ENCODE data around the gene BANP.
"Not testable (repeated sequence)": the region's sequence is repeated elsewhere in the genome, so short reads cannot be mapped to it uniquely, and the experiment has no call there.

Gene BANP

GRCh38 chr16:87985493-87985892 lies 34.3 kb downstream of the BANP start:
- not testable (repeated sequence) for H2BK120ac ChIP-seq (ENCODE audit: low read depth, low read length); H3K27me3 ChIP-seq (ENCODE audit: control insufficient read depth in 3 of 3, insufficient read depth in 3 of 3, low read depth in 1 of 3, low read length in 3 of 3); H2BK12ac ChIP-seq (ENCODE audit: low read length); H4K8ac ChIP-seq (ENCODE audit: low read depth, low read length); H3K79me1 ChIP-seq (ENCODE audit: low read depth, low read length); H2AK5ac ChIP-seq (ENCODE audit: low read depth, low read length); H3K27ac ChIP-seq (replicated peaks; ENCODE audit: low read length); H3K23ac ChIP-seq (ENCODE audit: low read depth, low read length, poor library complexity); H3K18ac ChIP-seq (ENCODE audit: low read length); H3K4ac ChIP-seq (ENCODE audit: low read length); H2BK5ac ChIP-seq (ENCODE audit: low read length); H3K4me1 ChIP-seq (ENCODE audit: control insufficient read depth in 2 of 2, insufficient read depth in 1 of 2, low read depth in 1 of 2, low read length in 2 of 2); H2BK15ac ChIP-seq (ENCODE audit: low read length); H3K4me2 ChIP-seq (ENCODE audit: insufficient read depth, low read length, poor library complexity, severe bottlenecking); H3K9me3 ChIP-seq (replicated peaks in 1 of 2; ENCODE audit: control insufficient read depth in 2 of 2, insufficient read depth in 1 of 2, low read depth in 1 of 2, low read length in 2 of 2); H4K91ac ChIP-seq (ENCODE audit: low read depth, low read length, poor library complexity); H3K4me3 ChIP-seq (ENCODE audit: low read length in 2 of 2); H3K9ac ChIP-seq (ENCODE audit: low read depth, low read length, poor library complexity); H2AFZ ChIP-seq (ENCODE audit: low read length); DNase-seq (ENCODE audit: low spot score); H3K14ac ChIP-seq (ENCODE audit: low read length)
- H3K36me3 ChIP-seq (replicated peaks in 1 of 2; ENCODE audit: control insufficient read depth in 2 of 2, insufficient read depth in 2 of 2, low read length in 2 of 2), result peaks cover 5 to 15% of the 10 kb centered on the region in 2 donors
- no CpG with 5 or more reads among the region's 5 CpGs for WGBS, 2 donors (ENCODE audit: extremely low coverage in 2 of 2, insufficient read length in 2 of 2, insufficient replicate concordance in 1 of 2)

GRCh38 chr16:87986361-87986849 lies 35.2 kb downstream of the BANP start:
- H3K9ac ChIP-seq (ENCODE audit: low read depth, low read length, poor library complexity); H2BK5ac ChIP-seq (ENCODE audit: low read length); H2AFZ ChIP-seq (ENCODE audit: low read length); DNase-seq (ENCODE audit: low spot score); H3K23ac ChIP-seq (ENCODE audit: low read depth, low read length, poor library complexity); H2BK12ac ChIP-seq (ENCODE audit: low read length); H3K4me1 ChIP-seq (ENCODE audit: control insufficient read depth in 2 of 2, insufficient read depth in 1 of 2, low read depth in 1 of 2, low read length in 2 of 2); H3K18ac ChIP-seq (ENCODE audit: low read length); H3K4me3 ChIP-seq (ENCODE audit: low read length in 2 of 2); H2BK15ac ChIP-seq (ENCODE audit: low read length); H2AK5ac ChIP-seq (ENCODE audit: low read depth, low read length); H3K27ac ChIP-seq (replicated peaks; ENCODE audit: low read length); H3K4me2 ChIP-seq (ENCODE audit: insufficient read depth, low read length, poor library complexity, severe bottlenecking); H3K14ac ChIP-seq (ENCODE audit: low read length); H3K4ac ChIP-seq (ENCODE audit: low read length); H2BK120ac ChIP-seq (ENCODE audit: low read depth, low read length); H4K8ac ChIP-seq (ENCODE audit: low read depth, low read length); H4K91ac ChIP-seq (ENCODE audit: low read depth, low read length, poor library complexity); H3K27me3 ChIP-seq (ENCODE audit: control insufficient read depth in 3 of 3, insufficient read depth in 3 of 3, low read depth in 1 of 3, low read length in 3 of 3); H3K79me1 ChIP-seq (ENCODE audit: low read depth, low read length); H3K9me3 ChIP-seq (replicated peaks in 1 of 2; ENCODE audit: control insufficient read depth in 2 of 2, insufficient read depth in 1 of 2, low read depth in 1 of 2, low read length in 2 of 2): not testable (repeated sequence)
- no CpG with 5 or more reads among the region's 5 CpGs for WGBS, 2 donors (ENCODE audit: extremely low coverage in 2 of 2, insufficient read length in 2 of 2, insufficient replicate concordance in 1 of 2)
- H3K36me3 ChIP-seq (replicated peaks in 1 of 2; ENCODE audit: control insufficient read depth in 2 of 2, insufficient read depth in 2 of 2, low read length in 2 of 2), result peaks cover 3 to 12% of the 10 kb centered on the region in 2 donors

GRCh38 chr16:87988596-87988995 lies 37.4 kb downstream of the BANP start:
- not testable (repeated sequence) for H2BK120ac ChIP-seq (ENCODE audit: low read depth, low read length); H2AFZ ChIP-seq (ENCODE audit: low read length); H3K27ac ChIP-seq (replicated peaks; ENCODE audit: low read length); H3K36me3 ChIP-seq (replicated peaks in 1 of 2; ENCODE audit: control insufficient read depth in 2 of 2, insufficient read depth in 2 of 2, low read length in 2 of 2); H2AK5ac ChIP-seq (ENCODE audit: low read depth, low read length); H3K79me1 ChIP-seq (ENCODE audit: low read depth, low read length); H3K4me1 ChIP-seq (ENCODE audit: control insufficient read depth in 2 of 2, insufficient read depth in 1 of 2, low read depth in 1 of 2, low read length in 2 of 2); H4K91ac ChIP-seq (ENCODE audit: low read depth, low read length, poor library complexity); H3K27me3 ChIP-seq (ENCODE audit: control insufficient read depth in 3 of 3, insufficient read depth in 3 of 3, low read depth in 1 of 3, low read length in 3 of 3); H3K9me3 ChIP-seq (replicated peaks in 1 of 2; ENCODE audit: control insufficient read depth in 2 of 2, insufficient read depth in 1 of 2, low read depth in 1 of 2, low read length in 2 of 2); H3K4me3 ChIP-seq (ENCODE audit: low read length in 2 of 2); H3K4ac ChIP-seq (ENCODE audit: low read length); H3K23ac ChIP-seq (ENCODE audit: low read depth, low read length, poor library complexity); H2BK12ac ChIP-seq (ENCODE audit: low read length); H3K14ac ChIP-seq (ENCODE audit: low read length); H2BK5ac ChIP-seq (ENCODE audit: low read length); H4K8ac ChIP-seq (ENCODE audit: low read depth, low read length); DNase-seq (ENCODE audit: low spot score); H2BK15ac ChIP-seq (ENCODE audit: low read length); H3K18ac ChIP-seq (ENCODE audit: low read length); H3K9ac ChIP-seq (ENCODE audit: low read depth, low read length, poor library complexity)
- no CpG with 5 or more reads among the region's 9 CpGs for WGBS, 2 donors (ENCODE audit: extremely low coverage in 2 of 2, insufficient read length in 2 of 2, insufficient replicate concordance in 1 of 2)
- H3K4me2 ChIP-seq (ENCODE audit: insufficient read depth, low read length, poor library complexity, severe bottlenecking), result peak overlapping the region; percentile 2

GRCh38 chr16:87990254-87990653 lies 39.0 kb downstream of the BANP start:
- not testable (repeated sequence) for H3K79me1 ChIP-seq (ENCODE audit: low read depth, low read length); H3K23ac ChIP-seq (ENCODE audit: low read depth, low read length, poor library complexity); H3K4me3 ChIP-seq (ENCODE audit: low read length in 2 of 2); H3K4me2 ChIP-seq (ENCODE audit: insufficient read depth, low read length, poor library complexity, severe bottlenecking); H3K36me3 ChIP-seq (replicated peaks in 1 of 2; ENCODE audit: control insufficient read depth in 2 of 2, insufficient read depth in 2 of 2, low read length in 2 of 2); H2BK120ac ChIP-seq (ENCODE audit: low read depth, low read length); H3K14ac ChIP-seq (ENCODE audit: low read length); H4K91ac ChIP-seq (ENCODE audit: low read depth, low read length, poor library complexity); H2AFZ ChIP-seq (ENCODE audit: low read length); H3K18ac ChIP-seq (ENCODE audit: low read length); H2BK5ac ChIP-seq (ENCODE audit: low read length); H3K4me1 ChIP-seq (ENCODE audit: control insufficient read depth in 2 of 2, insufficient read depth in 1 of 2, low read depth in 1 of 2, low read length in 2 of 2); H3K4ac ChIP-seq (ENCODE audit: low read length); H3K9ac ChIP-seq (ENCODE audit: low read depth, low read length, poor library complexity); H3K27ac ChIP-seq (replicated peaks; ENCODE audit: low read length); H3K9me3 ChIP-seq (replicated peaks in 1 of 2; ENCODE audit: control insufficient read depth in 2 of 2, insufficient read depth in 1 of 2, low read depth in 1 of 2, low read length in 2 of 2); H4K8ac ChIP-seq (ENCODE audit: low read depth, low read length); H3K27me3 ChIP-seq (ENCODE audit: control insufficient read depth in 3 of 3, insufficient read depth in 3 of 3, low read depth in 1 of 3, low read length in 3 of 3); DNase-seq (ENCODE audit: low spot score); H2AK5ac ChIP-seq (ENCODE audit: low read depth, low read length); H2BK12ac ChIP-seq (ENCODE audit: low read length); H2BK15ac ChIP-seq (ENCODE audit: low read length)
- WGBS, 2 donors (ENCODE audit: extremely low coverage in 2 of 2, insufficient read length in 2 of 2, insufficient replicate concordance in 1 of 2), result no CpG with 5 or more reads among the region's 4 CpGs

Measured in neuronal stem cell (in vitro differentiated cells).